Lung (tissue), 12 donors: Measurements from ENCODE around the gene NTF3. TPM values are rescaled to one million over a fixed set of nuclear protein-coding genes. Genes with fewer than 3 reads are reported as not detected.

ENCODE experiments used
- ATAC-seq: fragments of 200-7000 bp; cut with Tn5 transposase; one replicate; pipeline ENCODE4 v1.9.1; 2020; ENCODE audit warnings: moderate number of reproducible peaks; ENCODE audit not compliant: insufficient read depth, low FRiP score
- DNase-seq, 3 donors: peaks; one replicate each; pipeline ENCODE4 v3.0.0-alpha.2; 2013 to 2017
- H3K27ac ChIP-seq, 2 donors: one replicate each; pipeline ENCODE4 v1.5.1; 2013; ENCODE audit warnings: mild to moderate bottlenecking in 2 of 2, moderate library complexity in 2 of 2, control low read depth in 1 of 2, inconsistent platforms in 1 of 2, low read depth in 1 of 2, low read length in 1 of 2
- H3K27me3 ChIP-seq, 3 donors: one replicate each; pipeline ENCODE4 v1.5.1; 2013; ENCODE audit warnings: low read length in 2 of 3; ENCODE audit not compliant: control insufficient read depth in 3 of 3, insufficient read depth in 3 of 3
- H3K36me3 ChIP-seq, 4 donors: one replicate each; pipeline ENCODE4 v1.5.1; 2013; ENCODE audit warnings: low read length in 4 of 4, mild to moderate bottlenecking in 1 of 4, moderate library complexity in 1 of 4; ENCODE audit not compliant: control insufficient read depth in 4 of 4, insufficient read depth in 4 of 4
- H3K4me1 ChIP-seq, 5 donors: one replicate each; pipeline ENCODE4 v1.5.1; 2013; ENCODE audit warnings: low read length in 5 of 5, mild to moderate bottlenecking in 2 of 5, moderate library complexity in 1 of 5; ENCODE audit not compliant: control insufficient read depth in 5 of 5, insufficient read depth in 5 of 5
- H3K4me3 ChIP-seq: one replicate; pipeline ENCODE4 v1.5.1; 2013; ENCODE audit warnings: mild to moderate bottlenecking, control low read depth, moderate library complexity
- H3K9ac ChIP-seq, 2 donors: one replicate each; pipeline ENCODE4 v1.5.1; 2013; ENCODE audit warnings: low read length in 2 of 2, control low read depth in 1 of 2; ENCODE audit not compliant: insufficient read depth in 1 of 2
- H3K9me3 ChIP-seq, 4 donors: one replicate each; pipeline ENCODE4 v1.5.1; 2013; ENCODE audit warnings: low read length in 3 of 4, mild to moderate bottlenecking in 1 of 4, moderate library complexity in 1 of 4; ENCODE audit not compliant: control insufficient read depth in 4 of 4, insufficient read depth in 3 of 4
- WGBS, 2 donors: extraction: QIAGEN DNeasy Blood & Tissue Kit; methylation state at CpG; one replicate each; pipeline ENCODE4 v1.1.7; 2013; 5-methylcytosine and 5-hydroxymethylcytosine counted together
- polyA plus RNA-seq, 2 donors: library from polyadenylated mRNA; stranded (reverse); fragments of 200-250 nt; gene quantifications; one replicate each; pipeline ENCODE4 v1.2.1, GENCODE V29; 2013
- total RNA-seq, 2 donors: library from RNA; depleted of rRNA in 1 of 2; stranded (reverse); fragments of >200 nt in 1 of 2; gene quantifications; one replicate each; pipeline ENCODE4 v1.2.1, GENCODE V29; 2014 to 2021
- TF ChIP-seq, protein P1 (sequence below): IDR thresholded peaks from 2 replicates; pipeline ENCODE4 v1.5.1; 2012; ENCODE audit warnings: mild to moderate bottlenecking; ENCODE audit errors: control extremely low read depth, extremely low read depth
- donor health status: control.
- donor health status: control.
- donor health status: Bipolar disorder and iron deficiency.
- donor health status: healthy.
- donor health status: DM: yes; HTN: yes; CAD: no.

The NTF3 gene
- total and polyA plus RNA-seq, 4 donors: 0.84 to 2.7 (median 1.0) TPM

DNA sequence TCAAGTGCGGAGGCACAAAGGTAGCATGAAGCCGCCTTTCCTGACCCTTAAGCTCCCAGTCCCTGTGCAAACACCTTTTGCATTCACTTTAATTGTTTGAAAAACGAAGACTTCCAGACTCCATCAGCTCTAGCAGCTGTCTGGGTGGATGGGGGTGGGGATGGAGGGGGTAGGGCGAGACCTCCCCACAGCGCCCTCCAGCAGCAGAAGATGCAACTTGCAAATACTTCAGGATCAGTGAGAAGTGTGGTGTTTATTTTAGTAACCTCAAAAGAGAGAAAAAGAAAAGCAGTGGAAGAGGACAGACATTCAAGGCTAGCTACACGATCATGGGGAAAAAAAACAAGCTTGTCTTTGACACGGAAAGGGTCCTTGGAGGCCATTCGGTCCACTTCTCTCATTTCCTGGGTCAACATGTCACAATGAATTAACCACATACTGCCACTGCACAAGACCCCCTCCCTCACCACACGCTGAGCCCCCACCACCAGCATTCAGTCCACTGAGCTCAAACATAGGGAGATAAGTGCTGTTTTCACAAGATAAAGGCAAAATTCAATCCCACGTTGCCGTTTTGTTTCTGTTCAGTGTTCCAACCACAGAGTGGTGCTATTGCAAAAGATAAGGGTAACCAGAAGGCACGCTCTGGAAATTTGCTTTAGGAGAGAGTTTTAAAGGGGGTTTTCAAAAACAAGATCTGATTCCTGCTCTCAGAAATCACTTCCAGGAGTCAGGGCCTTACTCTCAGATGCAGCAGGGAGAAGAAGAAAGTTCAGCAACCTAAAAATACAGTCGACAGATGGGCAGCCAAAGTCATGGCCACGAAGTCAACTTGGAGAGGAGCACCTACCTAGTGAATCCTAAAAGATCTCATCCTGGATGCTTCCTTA, 3.3 kb upstream of the NTF3 start:
- 25 to 26% methylated on average over 14 of the region's 14 CpGs for WGBS, 2 donors
- Histone ChIP-seq H3K36me3 (no peaks in the 10 kb centered on the region), H3K4me1 (peaks cover 0 to 34% (median 8%) of the 10 kb centered on the region in 5 donors), H3K27me3 (peaks cover 2 to 46% (median 35%) of the 10 kb centered on the region in 3 donors), H3K9ac (no peak overlapping the region), H3K27ac (no peak overlapping the region), H3K9me3 (peaks cover 0 to 2% (median 0%) of the 10 kb centered on the region in 4 donors), H3K4me3 (no peak overlapping the region)
- DNase-seq (peak; percentile 54 to 85 (median 80)), ATAC-seq (no peak)
- TF ChIP-seq, protein P1, sequence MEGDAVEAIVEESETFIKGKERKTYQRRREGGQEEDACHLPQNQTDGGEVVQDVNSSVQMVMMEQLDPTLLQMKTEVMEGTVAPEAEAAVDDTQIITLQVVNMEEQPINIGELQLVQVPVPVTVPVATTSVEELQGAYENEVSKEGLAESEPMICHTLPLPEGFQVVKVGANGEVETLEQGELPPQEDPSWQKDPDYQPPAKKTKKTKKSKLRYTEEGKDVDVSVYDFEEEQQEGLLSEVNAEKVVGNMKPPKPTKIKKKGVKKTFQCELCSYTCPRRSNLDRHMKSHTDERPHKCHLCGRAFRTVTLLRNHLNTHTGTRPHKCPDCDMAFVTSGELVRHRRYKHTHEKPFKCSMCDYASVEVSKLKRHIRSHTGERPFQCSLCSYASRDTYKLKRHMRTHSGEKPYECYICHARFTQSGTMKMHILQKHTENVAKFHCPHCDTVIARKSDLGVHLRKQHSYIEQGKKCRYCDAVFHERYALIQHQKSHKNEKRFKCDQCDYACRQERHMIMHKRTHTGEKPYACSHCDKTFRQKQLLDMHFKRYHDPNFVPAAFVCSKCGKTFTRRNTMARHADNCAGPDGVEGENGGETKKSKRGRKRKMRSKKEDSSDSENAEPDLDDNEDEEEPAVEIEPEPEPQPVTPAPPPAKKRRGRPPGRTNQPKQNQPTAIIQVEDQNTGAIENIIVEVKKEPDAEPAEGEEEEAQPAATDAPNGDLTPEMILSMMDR: no peak

DNA sequence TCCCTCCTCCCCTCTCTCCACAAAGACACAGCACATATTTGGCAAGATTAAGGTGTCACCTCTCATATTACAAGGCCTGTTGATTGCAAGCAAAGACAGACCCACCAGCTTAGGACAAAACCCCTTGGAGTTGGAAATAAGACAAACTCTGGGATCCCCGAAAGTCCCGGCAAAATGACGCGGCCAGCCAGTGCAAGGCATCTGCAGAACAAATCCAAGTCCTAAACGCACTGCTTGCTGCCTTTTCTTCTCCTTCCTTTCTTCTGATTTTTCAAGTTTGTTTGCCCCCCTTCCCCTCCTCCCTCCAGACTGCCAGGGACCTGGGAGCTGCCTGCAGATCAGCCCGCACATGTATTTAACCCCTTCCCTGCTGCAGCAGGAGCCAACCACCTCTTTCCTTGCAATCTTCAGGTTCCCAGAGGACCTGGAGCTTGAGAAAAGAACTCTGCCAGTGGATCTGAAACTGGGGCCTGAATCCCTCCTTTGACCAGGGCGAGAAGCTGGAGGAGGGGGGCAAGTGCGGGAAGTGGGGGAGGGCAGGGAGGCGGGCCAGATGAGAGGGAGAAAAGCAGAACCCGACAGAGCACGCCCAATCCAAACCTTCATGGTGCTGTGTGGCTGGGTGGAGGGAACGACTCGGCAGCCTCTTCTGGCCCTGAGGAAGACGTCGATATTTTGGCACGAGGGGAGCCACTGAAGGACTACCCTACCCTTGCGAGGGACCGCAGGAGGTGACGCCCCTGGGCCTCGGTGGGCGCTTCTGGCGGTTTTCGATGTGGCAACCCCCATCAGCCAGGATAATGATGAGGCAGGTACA, 2.0 kb upstream of the NTF3 start:
- peaks cover 0 to 2% (median 0%) of the 10 kb centered on the region in 4 donors for H3K9me3 ChIP-seq
- peaks cover 0 to 39% (median 9%) of the 10 kb centered on the region in 5 donors for H3K4me1 ChIP-seq
- 15 to 22% methylated on average over 23 of the region's 23 CpGs for WGBS, 2 donors
- ATAC-seq (no peak), DNase-seq (peak; percentile 19 to 45 (median 29))
- no peaks in the 10 kb centered on the region for H3K36me3 ChIP-seq
- TF ChIP-seq, protein P1: no peak
- H3K27me3 ChIP-seq: peaks cover 2 to 54% (median 46%) of the 10 kb centered on the region in 3 donors
- H3K9ac ChIP-seq: no peak overlapping the region
- no peak overlapping the region for H3K27ac ChIP-seq
- H3K4me3 ChIP-seq: no peak overlapping the region

DNA sequence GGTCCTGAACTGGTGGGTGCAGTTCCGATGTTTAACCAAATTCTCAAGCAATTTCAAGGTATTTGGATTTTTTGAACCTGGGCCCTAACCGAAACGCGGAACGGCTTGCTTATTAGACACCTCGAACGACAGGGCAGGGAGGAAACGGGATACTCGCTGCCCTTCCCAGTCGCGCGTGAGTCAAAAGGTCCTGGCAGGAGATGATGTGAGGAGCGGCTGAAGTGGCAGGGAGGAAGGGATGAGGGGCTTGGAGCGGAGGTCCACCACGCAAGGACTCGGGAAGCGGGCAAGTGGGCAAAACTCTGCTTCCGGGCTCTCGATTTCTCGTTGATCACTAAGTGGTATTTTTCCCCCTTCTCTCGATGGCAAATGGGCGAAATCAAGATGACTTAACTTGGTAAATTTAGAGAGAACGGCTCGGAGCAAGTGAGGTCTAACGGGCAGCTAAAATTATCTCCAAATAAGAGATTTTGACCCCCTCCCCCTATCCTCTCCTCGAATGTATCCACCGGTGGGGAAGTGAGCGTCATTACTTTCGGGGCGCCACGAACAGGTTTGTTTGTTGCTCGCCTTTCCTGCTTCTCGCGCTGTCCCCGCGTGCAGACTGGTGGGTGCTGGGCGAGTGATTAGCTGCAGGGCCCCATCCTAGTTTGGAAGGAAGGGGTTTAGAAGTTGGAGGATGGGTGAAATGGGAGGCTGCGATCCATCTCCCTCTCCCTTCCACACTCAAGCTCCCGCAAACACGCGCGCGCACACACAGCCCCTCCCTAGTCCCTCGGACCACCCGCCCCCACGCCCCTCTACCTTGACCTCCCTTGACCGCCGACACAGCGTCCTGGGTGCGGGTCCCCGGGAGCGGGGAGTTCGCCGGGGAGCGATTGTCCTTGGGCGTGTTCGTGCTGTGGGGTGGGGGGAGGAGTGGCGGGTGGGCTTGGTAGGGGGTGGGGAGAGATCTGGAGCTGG, 986 bp upstream of the NTF3 start:
- H3K4me1 ChIP-seq: peaks cover 0 to 39% (median 9%) of the 10 kb centered on the region in 5 donors
- H3K27me3 ChIP-seq: peaks cover 2 to 64% (median 44%) of the 10 kb centered on the region in 3 donors
- H3K9ac ChIP-seq: no peak overlapping the region
- TF ChIP-seq, protein P1: no peak
- no peaks in the 10 kb centered on the region for H3K9me3 ChIP-seq
- DNase-seq (peak; percentile 18 to 42 (median 30)), ATAC-seq (no peak)
- H3K36me3 ChIP-seq: no peaks in the 10 kb centered on the region
- H3K4me3 ChIP-seq: no peak overlapping the region
- no peak overlapping the region for H3K27ac ChIP-seq
- 3% methylated on average over 58 of the region's 58 CpGs for WGBS, 2 donors
